Raji (cell line): ENCODE measurements around the gene OR52N4.

ENCODE experiments used
- POLR2A ChIP-seq: IDR thresholded peaks from 2 replicates; pipeline ENCODE4 v1.6.1; 2011; ENCODE audit warnings: low read depth, low read length, control low read depth; ENCODE audit not compliant: insufficient read depth

OR52N4 gene

DNA sequence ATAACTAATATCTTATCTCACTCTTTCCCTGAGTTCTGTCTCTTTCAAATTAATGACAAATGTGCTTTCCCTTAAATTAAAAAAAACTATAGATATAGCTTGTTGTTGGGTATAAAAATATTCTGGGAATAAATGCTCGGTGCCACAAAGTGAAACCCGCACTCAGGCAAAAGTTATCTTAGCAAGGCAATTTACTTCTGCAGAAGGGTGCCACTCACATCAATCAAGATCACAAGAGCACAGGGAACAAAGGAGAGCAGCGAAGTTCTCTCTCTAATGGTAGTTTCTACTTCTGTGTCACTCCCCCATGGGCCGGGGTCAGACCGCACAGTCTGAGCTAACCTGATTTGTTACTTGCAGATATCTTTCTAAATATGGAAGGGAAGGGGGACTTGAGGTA lies 49.9 kb downstream of the OR52N4 start:
- TF ChIP-seq POLR2A, result no peak
